GM12892 (cell line): ENCODE results near the gene RNU4-1.

Experiments
- POLR2A ChIP-seq: IDR thresholded peaks from 2 replicates; pipeline ENCODE4 v1.6.1; 2011; ENCODE audit warnings: low read depth, low read length, control low read depth
- POLR2AphosphoS5 ChIP-seq: IDR thresholded peaks from 2 replicates; pipeline ENCODE4 v1.6.1; 2011; ENCODE audit warnings: low read depth, low read length, control low read depth
- TAF1 ChIP-seq: IDR thresholded peaks from 2 replicates; pipeline ENCODE4 v1.6.1; 2011; ENCODE audit warnings: low read depth, mild to moderate bottlenecking, control low read depth, low read length, borderline replicate concordance

GRCh38 chr12:120323772-120324171, 30.7 kb upstream of the RNU4-1 start:
- TF ChIP-seq TAF1 = no peak
- no peak for TF ChIP-seq POLR2A
- no peak for TF ChIP-seq POLR2AphosphoS5
